RWPE2 (cell line): ENCODE results near the gene LZTR1.
"Not testable (repeated sequence)": the region's sequence is repeated elsewhere in the genome, so short reads cannot be mapped to it uniquely, and the experiment has no call there.

Experiments used
- ATAC-seq: fragments of 200-7000 bp; cut with Tn5 transposase; 3 replicates; pipeline ENCODE4 v1.9.1; 2021; ENCODE audit warnings: low read depth
- DNase-seq: peaks from one replicate; pipeline ENCODE4 v3.0.0-alpha.2; 2020; ENCODE audit warnings: low spot score
- H3K27ac ChIP-seq: fragments of 450-650 bp; 2 replicates; pipeline ENCODE4 v1.5.1; 2017; ENCODE audit warnings: mild to moderate bottlenecking; ENCODE audit not compliant: poor library complexity, severe bottlenecking
- H3K27me3 ChIP-seq: fragments of 250-450 bp; sonication (Bioruptor Pico); 2 replicates; pipeline ENCODE4 v1.5.1; 2021; ENCODE audit warnings: mild to moderate bottlenecking, moderate library complexity; ENCODE audit not compliant: insufficient read depth, poor library complexity, severe bottlenecking
- H3K36me3 ChIP-seq: fragments of 250-450 bp; sonication (Bioruptor Pico); 2 replicates; pipeline ENCODE4 v1.5.1; 2020; ENCODE audit warnings: low read depth, mild to moderate bottlenecking, moderate library complexity
- H3K4me1 ChIP-seq: fragments of 250-450 bp; sonication (Bioruptor Pico); 2 replicates; pipeline ENCODE4 v1.5.1; 2021; ENCODE audit warnings: mild to moderate bottlenecking, moderate library complexity; ENCODE audit not compliant: insufficient read depth, poor library complexity, severe bottlenecking
- H3K4me3 ChIP-seq: fragments of 250-450 bp; sonication (Bioruptor Pico); 2 replicates; pipeline ENCODE4 v1.5.1; 2021; ENCODE audit warnings: mild to moderate bottlenecking, moderate library complexity; ENCODE audit not compliant: severe bottlenecking
- H3K9me3 ChIP-seq: fragments of 250-450 bp; sonication (Bioruptor Pico); 2 replicates; pipeline ENCODE4 v1.5.1; 2021; ENCODE audit warnings: mild to moderate bottlenecking, moderate library complexity; ENCODE audit not compliant: severe bottlenecking
- CTCF ChIP-seq: fragments of 450-650 bp; IDR thresholded peaks from one replicate; pipeline ENCODE4 v1.5.1; 2017; ENCODE audit warnings: mild to moderate bottlenecking, moderate library complexity; ENCODE audit not compliant: poor library complexity, severe bottlenecking

The LZTR1 gene

DNA sequence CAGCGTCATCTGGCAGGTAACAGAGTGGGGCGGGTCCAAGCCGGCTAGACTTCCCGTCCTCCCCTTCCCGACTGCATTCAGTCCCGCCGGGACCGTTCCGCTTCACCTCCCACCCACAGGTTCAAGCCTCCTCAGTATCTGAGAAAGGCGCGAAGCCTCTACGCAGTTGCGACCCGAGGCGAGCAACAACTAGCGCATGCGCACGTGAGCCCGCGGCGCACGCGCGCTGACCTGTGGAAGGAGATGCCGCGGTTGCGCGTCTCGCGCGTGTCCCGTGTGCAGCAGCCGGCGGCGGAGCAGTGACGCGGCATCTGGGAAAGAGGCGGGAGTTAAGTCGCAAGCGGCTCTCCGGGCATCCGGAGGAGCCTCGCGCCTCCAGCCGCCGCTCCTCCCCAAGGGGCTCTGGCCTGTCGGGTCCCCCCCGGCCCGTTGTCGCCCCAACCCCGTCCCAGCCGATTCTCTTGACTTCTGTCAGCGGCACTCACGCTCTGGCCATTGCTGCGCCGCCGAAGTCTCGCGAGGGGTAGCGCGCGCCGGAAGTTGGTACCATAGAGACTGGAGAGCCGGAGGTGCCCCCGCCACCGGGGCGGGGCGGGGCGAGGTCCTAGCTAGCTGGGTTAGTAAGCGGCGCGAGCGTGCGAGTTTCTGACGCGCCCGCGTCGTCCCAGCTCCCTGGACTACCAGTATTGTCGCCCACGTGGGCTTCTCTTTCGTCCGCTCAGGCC is 19.7 kb downstream of the LZTR1 start, which contains the start of gene THAP7:
THAP7 (minus strand) TSS at position 518 of the 725 bp plus-strand sequence; CDS start at position 311, 207 bp downstream.
- Histone ChIP-seq H3K36me3 (peaks cover 23% of the 10 kb centered on the region), H3K9me3 (peaks cover 2% of the 10 kb centered on the region), H3K4me3 (peak within 1 kb of the TSS; percentile 87), H3K27ac (peak within 1 kb of the TSS; percentile 88), H3K4me1 (no peaks in the 10 kb centered on the region), H3K27me3 (no peaks in the 10 kb centered on the region)
- no peak for TF ChIP-seq CTCF
- peak; percentile 95 for DNase-seq
- peak; percentile 83 for ATAC-seq

DNA sequence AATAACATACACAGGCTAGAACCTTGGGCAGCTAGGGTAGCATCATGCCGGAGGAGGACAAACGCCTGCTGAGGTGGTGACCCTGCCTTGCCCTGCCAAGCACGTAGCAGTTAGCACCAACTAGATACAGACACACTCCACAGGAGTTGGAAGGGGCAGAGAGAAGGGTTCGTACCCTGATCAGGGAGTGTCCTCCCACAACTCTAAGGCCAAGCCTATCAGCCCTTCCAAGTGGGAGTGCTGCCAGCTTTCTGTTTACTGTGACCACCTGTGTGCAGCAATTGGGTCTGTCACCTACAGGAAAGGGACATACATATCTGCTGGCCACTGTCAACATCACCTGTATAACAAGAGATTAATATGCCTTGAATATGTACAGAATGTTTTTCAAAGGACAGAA is 21.7 kb downstream of the LZTR1 start:
- Histone ChIP-seq H3K36me3 (peaks cover 23% of the 10 kb centered on the region), H3K27ac (no peak overlapping the region), H3K27me3 (no peaks in the 10 kb centered on the region), H3K9me3 (peaks cover 2% of the 10 kb centered on the region), H3K4me3 (no peak overlapping the region), H3K4me1 (no peaks in the 10 kb centered on the region)
- no peak for TF ChIP-seq CTCF
- DNase-seq (no peak), ATAC-seq (no peak)

- not testable (repeated sequence) for H3K27ac ChIP-seq, H3K27me3 ChIP-seq, ATAC-seq, H3K4me1 ChIP-seq, H3K4me3 ChIP-seq, H3K9me3 ChIP-seq, DNase-seq, H3K36me3 ChIP-seq
These were observed 27.1 kb downstream of the LZTR1 start for GRCh38 chr22:21009208-21009607.

GRCh38 chr22:21009638-21010425 is 27.7 kb downstream of the LZTR1 start:
- no peak for TF ChIP-seq CTCF

DNA sequence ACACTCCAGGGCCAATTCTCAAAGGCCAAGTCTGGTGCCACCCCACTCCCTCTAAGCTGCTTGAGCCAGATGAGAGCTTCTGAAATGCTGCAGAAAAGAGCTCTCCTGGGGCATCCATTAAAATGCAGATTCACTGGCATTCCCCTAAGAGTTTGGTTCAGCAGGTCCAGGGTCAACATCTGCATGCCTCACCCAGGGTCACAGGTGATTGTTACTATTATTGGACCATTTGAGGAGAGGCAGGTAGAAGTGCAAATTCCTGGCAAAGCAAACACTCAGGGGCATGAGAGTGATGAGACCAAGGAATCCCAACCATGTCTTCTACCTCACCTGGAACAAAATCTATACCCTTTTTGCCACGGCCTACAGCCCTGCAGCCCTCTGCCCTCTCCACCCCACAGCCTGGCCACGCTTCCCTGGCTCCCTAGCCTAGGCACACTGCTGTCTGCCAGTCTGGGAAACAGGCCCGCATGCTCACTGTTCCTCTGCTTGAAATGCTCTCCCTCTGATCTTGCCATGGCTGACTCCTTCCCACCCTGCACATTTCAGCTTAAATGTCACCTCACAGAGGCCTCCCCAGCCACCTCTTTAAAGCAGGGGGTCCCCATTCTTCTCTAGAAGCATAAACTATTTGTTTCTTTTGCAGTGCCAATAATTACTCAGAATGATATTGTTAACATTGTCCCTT is 28.5 kb downstream of the LZTR1 start:
- Histone ChIP-seq H3K4me3 (no peak overlapping the region), H3K36me3 (no peaks in the 10 kb centered on the region), H3K27ac (no peak overlapping the region), H3K27me3 (no peaks in the 10 kb centered on the region), H3K9me3 (no peaks in the 10 kb centered on the region), H3K4me1 (peaks cover 6% of the 10 kb centered on the region)
- no peak for DNase-seq
- no peak for TF ChIP-seq CTCF
- ATAC-seq = no peak

More at GRCh38 chr22:21009638-21010425, 27.7 kb downstream of the LZTR1 start:
- no peaks in the 10 kb centered on the region for H3K9me3 ChIP-seq
- H3K4me1 ChIP-seq = peaks cover 3% of the 10 kb centered on the region
- no peak for DNase-seq
- peak; percentile 43; the same call in 2 of the 3 replicates for ATAC-seq
- H3K27ac ChIP-seq = no peak overlapping the region
- H3K4me3 ChIP-seq = no peak overlapping the region
- H3K36me3 ChIP-seq = no peaks in the 10 kb centered on the region
- H3K27me3 ChIP-seq = no peaks in the 10 kb centered on the region
